GM15510 (cell line): ENCODE measurements around the gene MSI2.

ENCODE experiments used
- POLR2A ChIP-seq: IDR thresholded peaks from 3 replicates; pipeline ENCODE4 v1.6.1; 2011; ENCODE audit warnings: borderline replicate concordance; ENCODE audit not compliant: insufficient read length; ENCODE audit errors: extremely low read depth

Gene MSI2

DNA sequence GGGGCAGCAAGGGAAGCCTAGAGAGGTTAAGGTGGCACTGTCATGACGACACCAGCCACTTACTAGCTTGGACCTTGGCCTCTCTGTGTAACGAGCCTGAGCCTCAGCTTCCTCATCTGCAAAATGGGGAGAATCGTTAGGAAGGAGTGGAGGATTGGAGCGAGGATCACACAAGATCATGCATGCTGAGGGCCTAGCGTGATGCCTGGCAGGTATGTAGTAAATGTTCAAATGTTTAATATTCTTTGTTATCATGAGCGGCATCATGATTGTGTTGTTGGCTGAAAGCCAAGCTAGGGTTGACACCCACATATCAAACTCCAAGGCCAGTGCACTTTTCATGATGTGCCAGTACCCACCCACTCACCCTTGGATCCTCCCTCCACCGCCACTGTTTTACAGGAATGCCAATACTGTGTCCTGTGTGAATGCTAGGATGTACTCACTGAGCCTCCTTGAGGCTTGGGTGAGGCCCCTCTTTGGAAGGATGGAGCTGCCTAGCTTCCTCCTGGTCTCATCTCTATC lies 192.5 kb downstream of the MSI2 start:
- TF ChIP-seq POLR2A, result no peak

DNA sequence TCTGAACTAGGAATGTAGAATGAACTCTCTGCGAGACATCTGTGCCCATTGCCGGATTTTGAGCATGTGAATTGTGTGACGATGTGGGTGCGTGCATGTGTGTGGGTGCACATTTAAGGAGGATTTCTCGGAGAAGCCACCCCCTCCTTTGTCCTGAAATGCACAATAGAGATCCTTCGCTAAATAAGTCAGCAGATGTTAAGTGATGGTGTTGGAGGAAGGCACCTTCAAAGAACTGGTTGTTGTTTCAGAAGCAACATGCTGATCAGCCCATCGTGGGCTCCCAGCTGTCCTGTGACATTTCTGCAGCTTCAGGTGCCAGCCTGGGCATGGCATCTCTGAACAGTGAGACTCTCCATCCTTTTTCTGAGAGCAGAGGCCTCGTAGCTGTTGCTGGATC lies 194.9 kb downstream of the MSI2 start:
- TF ChIP-seq POLR2A, result no peak

DNA sequence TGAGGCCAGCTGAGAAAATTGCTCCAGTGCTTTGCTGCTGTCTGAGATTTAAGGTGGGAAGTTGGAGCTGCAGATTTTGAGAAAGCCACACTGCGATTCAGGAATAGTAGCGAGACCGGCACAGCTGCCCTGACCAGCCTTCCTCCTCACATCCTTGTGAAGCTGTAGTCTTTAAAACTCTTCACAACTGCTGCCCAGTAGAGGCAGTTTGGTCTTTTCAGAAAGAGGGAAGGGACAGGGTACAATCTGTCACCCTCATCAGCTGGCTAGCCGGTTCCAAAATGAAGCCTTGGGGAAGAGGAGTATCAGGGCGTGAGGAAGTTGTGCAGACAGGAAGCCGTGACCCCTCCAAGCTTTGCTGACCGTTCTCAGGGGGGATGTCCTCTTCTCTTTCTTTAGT lies 195.3 kb downstream of the MSI2 start:
- TF ChIP-seq POLR2A, result no peak

DNA sequence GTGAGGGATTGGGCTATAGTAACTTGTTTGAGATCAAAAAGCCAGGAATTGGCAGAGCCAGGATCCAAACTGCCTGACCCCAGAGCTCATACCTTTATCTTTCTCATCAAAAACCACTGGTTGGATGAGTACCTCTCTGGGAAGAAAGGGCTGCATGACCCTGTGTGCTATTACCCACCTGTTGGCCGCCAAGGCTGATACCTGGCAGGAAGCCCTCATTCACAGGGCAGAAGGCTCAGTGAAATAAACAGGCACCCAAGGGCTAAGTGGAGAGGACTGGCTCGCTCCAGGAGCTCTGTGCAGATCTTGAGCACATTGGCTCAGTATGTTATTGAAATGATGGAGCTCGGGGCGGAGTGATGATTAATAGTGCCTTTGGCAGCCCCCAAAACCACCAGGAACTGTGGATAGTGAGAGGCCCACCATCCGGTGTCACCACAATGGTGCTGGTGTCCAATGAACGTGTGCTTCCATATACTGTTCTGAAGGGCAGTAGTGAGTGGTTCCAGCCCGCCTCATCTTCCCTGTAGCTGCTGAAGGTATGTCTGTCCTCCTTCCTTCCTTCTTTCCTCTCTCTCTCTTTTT lies 197.6 kb downstream of the MSI2 start:
- no peak for TF ChIP-seq POLR2A

DNA sequence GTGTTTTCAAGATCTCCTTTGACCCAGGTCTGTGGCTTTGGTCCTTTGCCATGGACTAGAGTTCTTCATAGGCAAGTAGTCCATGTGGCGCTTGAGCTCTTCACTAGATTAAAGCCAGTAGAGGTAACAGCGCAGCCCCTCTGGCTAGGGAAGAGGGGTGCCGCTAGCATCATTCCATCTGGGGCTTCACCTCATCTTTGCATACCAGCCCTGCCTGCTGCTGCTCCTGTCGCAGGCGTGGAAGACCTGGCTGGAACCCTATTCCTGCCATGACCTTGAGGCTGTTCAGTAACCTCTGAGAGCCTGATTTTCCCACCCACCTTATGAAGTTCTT lies 198.4 kb downstream of the MSI2 start:
- no peak for TF ChIP-seq POLR2A

DNA sequence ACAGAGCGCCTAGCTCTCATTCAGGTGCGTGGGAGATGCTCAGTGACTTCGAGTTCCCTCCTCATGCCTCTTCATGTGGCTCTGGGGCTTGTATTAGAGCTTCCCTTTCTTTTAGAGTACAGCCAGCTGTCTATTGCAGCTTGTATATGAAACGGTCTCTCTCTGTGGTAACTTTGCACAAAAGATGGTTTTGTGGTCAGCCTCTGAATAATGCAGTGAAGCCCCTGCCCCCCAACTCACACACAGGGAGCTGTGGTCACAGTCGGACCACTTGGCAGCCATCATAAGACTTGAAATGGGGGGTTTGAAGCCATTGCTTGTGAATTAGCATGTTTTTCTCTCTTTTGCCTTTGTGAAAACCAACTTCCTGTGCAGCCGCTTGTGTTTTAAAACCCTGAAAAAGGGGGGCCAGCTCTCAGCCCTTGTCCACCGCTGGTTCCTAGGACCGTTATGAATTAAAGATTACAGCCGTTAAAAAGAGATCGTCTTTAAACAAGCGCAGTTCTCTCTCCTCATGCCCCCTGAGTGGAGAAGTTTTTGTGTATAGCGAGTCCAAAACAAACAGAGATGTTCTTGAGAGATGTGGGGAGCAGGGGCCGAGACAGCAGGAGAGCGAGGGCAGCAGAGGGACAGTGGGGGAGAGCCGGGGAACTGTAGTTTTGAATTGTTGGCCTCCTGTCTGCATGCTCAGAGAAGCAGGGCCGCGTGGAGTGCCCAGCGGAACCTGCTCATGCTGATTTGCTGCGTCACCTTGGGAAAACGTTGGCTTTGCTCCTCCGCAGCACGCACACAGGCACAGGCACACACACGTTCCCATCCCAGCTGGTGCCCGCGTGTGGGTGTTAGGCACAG lies 199.0 kb downstream of the MSI2 start:
- no peak for TF ChIP-seq POLR2A

DNA sequence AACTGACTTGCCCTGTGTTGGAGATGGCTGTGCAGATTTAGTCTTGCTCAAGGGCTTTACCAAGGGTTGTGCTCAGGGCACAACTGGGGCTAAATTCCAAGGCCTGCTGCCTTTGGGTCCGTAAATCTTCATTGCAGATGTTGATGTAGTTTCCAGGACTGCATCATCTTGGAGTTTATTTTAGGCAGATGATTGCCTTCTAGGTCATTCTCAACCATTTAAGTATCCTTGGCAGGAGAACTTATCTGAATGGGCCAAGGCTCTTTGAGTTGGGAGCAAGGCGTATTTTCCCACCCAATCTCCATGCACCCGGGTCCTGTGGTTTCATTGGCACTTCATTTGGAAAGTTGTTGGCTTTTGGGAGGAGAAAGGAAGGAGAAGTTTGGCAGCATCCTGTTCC lies 200.3 kb downstream of the MSI2 start:
- no peak for TF ChIP-seq POLR2A

DNA sequence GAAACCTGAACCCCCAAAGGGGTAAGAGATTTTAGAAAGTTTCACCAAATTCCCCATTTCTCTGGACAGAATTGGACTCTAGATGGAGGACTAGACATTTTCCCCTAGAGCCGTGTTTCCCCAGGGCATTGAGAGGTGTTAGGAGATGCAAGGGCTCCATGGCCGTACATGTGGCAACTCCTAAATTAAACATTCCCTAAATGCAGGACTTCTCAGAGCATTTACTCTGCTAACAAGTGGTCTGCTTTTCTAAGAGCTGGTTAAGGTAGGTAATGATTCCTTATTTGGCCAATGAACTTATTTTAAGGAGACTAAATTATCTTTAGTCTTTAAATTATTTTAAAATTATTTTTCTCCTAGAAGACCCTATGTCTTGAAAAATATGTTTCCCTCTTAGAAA lies 200.9 kb downstream of the MSI2 start:
- TF ChIP-seq POLR2A, result no peak

DNA sequence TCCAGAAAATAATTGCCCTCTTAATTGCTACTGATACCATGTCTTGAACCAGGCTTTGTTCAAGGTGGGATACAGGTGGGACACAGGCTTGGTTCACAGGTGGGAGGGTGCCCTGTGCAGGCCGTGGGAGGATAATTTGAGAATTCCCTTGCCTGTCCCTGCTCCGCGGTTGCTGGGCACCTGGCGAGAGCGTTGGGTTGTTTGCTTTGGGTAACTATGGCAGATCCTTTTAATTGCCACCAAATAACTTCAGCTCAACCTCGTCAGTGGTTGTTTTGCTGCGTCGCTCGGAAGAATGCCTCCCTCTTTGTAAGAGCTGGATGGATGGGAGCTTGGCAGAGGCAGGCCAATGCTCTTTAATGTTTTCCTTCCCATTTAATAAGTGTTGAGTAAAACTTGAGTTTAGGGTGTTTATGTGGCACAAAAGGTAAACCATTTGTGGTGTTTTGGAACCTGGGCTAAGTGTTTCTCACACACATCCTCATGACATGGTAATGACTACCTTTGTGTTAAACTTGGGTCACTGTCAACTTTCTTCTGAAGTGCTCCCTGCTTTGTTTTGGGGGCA lies 202.5 kb downstream of the MSI2 start:
- no peak for TF ChIP-seq POLR2A

DNA sequence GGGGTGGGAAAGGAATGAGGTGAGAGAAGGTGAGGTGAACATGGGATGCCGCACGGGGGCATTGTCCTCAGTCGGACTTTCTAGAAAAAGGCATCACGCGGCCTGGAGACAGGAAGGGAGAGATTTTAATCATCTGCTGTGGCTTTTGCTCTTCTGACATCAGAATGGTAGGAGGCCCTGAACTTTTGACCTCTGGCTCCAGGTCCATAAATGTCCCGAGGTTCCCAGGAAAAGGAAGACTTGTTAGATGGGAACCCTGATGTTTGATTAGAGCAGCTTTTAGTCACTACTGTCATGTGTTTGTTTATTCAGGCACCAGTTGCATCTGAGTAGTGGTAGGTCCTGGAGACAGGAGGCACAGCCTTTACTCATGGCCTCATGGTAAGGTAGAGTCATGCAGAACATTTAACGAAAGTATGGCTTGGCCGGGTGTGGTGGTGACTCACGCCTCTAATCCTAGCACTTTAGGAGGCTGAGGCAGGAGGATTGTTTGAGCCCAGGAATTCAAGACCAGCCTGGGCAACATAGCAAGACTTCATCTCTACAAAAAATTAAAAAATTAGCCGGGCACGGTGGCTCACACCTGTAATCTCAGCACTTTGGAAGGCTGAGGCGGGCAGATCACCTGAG lies 203.1 kb downstream of the MSI2 start:
- no peak for TF ChIP-seq POLR2A

DNA sequence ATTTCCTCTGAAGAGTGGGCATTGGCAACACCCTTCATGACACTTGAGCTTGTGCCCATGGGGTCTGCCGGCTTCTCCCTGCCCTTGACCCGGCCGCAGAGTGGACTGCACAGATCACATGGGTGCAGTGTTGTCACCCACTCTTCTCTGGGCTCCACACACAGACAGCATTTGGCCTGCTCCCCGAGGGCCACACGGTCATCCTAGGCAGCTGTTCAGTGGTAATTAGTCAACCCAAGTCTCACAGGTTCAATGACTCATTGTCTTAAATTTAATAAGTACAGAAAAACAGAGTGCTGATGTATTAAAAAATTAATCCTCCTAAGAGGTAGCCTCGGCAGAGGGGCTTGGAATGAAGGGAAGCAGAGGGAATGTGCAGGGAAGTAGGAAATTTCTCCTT lies 204.8 kb downstream of the MSI2 start:
- no peak for TF ChIP-seq POLR2A

DNA sequence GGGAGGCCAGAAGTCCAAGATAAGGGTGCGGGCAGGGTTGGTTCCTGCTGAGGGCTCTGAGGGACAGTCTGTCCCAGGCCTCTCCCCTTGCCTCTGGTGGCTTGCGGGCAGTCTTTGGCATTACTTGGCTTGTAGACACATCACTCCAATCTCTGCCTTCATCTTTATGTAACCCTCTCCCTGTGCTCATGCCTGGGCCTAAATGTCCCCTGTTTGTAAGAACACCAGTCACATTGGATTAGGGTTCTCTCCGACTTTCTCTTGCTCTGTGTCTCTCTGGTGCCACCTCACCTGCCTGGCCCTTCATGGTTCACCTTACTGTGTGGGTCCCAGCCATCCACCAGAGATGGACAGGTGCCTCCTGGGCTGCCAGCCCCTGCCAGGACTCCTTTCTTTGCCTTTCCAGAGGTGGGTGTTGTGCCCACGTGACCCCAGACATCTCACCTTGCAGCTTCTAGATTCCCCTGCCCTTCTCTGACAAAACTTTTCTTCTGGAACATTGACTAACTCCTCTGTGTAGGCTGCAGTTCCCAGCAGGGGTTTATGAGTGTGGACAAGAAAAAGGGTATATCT lies 205.8 kb downstream of the MSI2 start:
- TF ChIP-seq POLR2A, result no peak

DNA sequence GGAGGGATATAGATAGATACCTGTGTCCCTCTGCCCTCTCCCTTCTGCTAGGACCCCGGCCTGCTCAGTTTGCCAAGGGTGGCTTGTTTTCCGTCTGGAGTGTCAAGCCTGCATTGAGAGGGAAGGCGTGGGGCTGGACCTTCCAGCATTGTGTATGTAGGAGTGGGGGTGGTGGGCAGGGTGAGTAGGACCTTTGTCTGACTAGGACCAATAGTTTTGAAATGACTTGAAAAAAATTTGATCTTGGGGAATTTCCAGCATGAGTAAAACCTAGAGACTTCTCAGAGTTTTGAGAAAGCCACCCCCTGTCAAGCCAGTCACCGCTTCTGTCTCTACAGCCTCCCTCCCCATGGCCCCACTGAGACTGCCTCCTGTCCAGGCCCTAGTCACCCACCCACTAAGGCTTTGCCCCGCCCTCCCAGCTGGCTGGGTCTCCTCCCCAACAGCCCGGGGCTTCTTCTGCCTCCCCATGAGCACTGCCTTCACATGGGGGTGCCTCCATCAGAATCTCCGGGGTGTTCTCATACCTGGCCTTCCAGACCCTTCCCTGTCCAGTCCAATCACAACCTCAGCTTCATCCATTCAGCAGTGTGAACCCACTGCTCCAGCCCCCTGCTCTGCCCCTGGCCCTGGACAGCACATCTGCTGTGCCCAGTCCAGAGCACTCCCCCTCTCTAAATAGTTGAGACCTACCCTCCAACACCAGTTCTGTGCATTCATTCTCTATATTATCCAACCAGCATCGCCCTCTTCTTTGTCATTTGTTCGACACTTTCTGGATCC lies 207.0 kb downstream of the MSI2 start:
- no peak for TF ChIP-seq POLR2A

DNA sequence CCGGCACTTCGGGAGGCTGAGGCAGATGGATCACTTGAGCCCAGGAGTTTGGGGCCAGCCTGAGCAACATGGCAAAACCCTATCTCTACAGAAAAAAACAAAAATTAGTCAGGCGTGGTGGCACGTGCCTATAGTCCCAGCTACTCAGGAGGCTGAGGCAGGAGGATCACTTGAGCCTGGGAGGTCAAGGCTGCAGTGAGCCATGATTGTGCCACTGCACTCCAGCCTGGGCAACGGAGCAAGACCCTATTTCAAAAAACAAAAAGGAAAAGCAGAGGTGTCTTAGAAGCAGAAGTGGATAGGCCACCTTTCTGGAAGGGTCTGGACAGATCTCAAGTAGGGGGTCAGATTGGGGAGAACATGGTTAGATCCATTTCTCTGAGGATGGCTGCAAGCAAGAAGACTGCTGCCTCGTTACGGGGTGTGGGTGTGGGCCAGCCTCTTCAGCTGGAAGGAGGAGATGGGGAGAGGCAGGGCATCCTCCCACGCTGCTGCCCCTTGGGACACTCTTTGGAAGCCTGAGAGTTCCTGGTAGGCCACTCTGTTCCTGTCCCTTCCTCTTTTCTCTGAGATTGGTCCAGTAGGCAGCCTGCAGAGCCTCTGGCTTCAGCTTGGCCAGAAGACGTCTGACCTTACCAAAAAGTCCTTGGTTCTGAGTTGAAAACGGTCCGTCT lies 208.0 kb downstream of the MSI2 start:
- TF ChIP-seq POLR2A, result no peak

DNA sequence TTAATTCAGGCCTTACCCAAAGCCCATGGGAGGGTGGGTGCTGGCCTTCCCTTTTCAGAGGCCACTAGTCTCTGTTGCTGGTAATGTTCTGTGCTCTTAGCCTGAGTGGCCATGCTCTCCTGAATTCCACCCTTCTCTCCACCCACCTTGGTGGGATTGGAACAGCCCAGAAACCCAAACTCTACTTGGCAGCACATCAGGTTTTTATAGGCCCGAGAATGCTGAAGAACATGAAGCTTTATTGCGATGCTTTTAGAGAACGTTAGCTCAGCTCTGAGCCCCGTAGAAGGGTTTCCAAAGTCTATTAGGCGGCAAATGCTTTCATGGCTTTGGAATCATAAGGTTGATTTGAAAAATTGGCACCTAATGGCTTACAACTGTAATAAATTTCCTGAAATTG lies 209.3 kb downstream of the MSI2 start:
- no peak for TF ChIP-seq POLR2A

DNA sequence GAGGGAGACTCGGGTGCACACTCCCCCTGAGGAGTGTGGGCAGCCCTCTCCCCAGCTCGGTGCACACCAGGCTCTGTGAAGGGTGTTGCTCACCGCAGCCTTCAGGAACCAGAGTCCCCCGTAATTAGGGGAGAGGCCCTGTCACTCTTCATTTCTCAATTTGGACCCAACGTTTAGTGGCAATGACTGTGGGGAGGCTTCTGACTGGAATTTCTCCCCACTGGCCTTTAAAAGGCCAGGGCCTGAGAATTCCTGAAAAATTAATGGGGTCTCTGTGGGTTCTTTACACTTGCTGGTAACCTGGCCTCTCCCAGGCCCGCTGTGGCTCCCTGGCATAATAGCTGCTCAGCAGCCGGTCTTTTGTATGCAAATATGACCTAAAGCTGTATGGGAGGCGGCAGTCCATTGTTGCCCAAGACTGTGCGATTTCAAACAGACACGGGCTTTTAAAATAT lies 209.7 kb downstream of the MSI2 start:
- TF ChIP-seq POLR2A, result no peak
